OCI-LY7 (cell line): ENCODE measurements around the gene FAF2. TPM values are rescaled to one million over a fixed set of nuclear protein-coding genes. Genes with fewer than 3 reads are reported as not detected.

Experiments used
- BruUV-seq: library from RNA; stranded (reverse); fragments of 400-500 nt; replicated peaks from 2 replicates; lab custom pipeline; 2021; lab: Mats Ljungman, UMichigan
- CTCF ChIA-PET: fragments of 300-600 bp; sonication (Branson Sonifier 250); formaldehyde crosslinking; loops from one replicate; lab custom pipeline; 2022; ENCODE audit warnings: antibody characterized with exemption; ENCODE audit not compliant: unreplicated experiment; lab: Charles Lee
- POLR2A ChIA-PET: fragments of 300-600 bp; sonication (Branson Sonifier 250); formaldehyde crosslinking; loops from one replicate; lab custom pipeline; 2022; ENCODE audit warnings: antibody characterized with exemption; lab: Charles Lee
- DNase-seq: peaks from one replicate; pipeline ENCODE4 v3.0.0-alpha.2; 2015; ENCODE audit warnings: low spot score
- H2AFZ ChIP-seq: fragments of 200-600 bp; sonication (generic), shearing (Covaris generic); 2 replicates; pipeline ENCODE4 v1.6.1; 2014; ENCODE audit warnings: mild to moderate bottlenecking, antibody characterized with exemption, low read length, moderate library complexity
- H3K27ac ChIP-seq: fragments of 200-600 bp; sonication (generic); 2 replicates; pipeline ENCODE4 v1.5.1; 2014; ENCODE audit warnings: mixed run types, low read depth, mild to moderate bottlenecking, moderate library complexity, low read length, inconsistent platforms; ENCODE audit not compliant: poor library complexity, severe bottlenecking
- H3K36me3 ChIP-seq: fragments of 200-600 bp; sonication (generic); 2 replicates; pipeline ENCODE4 v1.6.1; 2014; ENCODE audit warnings: mild to moderate bottlenecking, antibody characterized with exemption, low read length, moderate library complexity, mixed read lengths; ENCODE audit not compliant: insufficient read depth
- H3K4me1 ChIP-seq: fragments of 200-600 bp; sonication (generic); 2 replicates; pipeline ENCODE4 v1.5.1; 2014; ENCODE audit warnings: mild to moderate bottlenecking, low read length; ENCODE audit not compliant: insufficient read depth, poor library complexity, severe bottlenecking
- H3K4me2 ChIP-seq: fragments of 200-600 bp; sonication (generic); 2 replicates; pipeline ENCODE4 v1.6.1; 2014; ENCODE audit warnings: mild to moderate bottlenecking, low read length
- H3K4me3 ChIP-seq: fragments of 200-600 bp; sonication (generic); 2 replicates; pipeline ENCODE4 v1.5.1; 2014; ENCODE audit warnings: mild to moderate bottlenecking, low read depth, low read length; ENCODE audit not compliant: poor library complexity, severe bottlenecking
- H3K79me2 ChIP-seq: fragments of 200-600 bp; sonication (generic); 2 replicates; pipeline ENCODE4 v1.6.1; 2016; ENCODE audit warnings: low read depth, mild to moderate bottlenecking, low read length, moderate library complexity, mixed read lengths; ENCODE audit not compliant: insufficient read depth
- H3K9me2 ChIP-seq: fragments of 200-600 bp; sonication (generic); 2 replicates; pipeline ENCODE4 v1.6.1; 2016; ENCODE audit warnings: mild to moderate bottlenecking, low read length, mixed read lengths; ENCODE audit not compliant: insufficient read depth
- H3K9me3 ChIP-seq: fragments of 200-600 bp; sonication (generic); 2 replicates; pipeline ENCODE4 v1.6.1; 2014; ENCODE audit warnings: mild to moderate bottlenecking, mixed run types, low read length, mixed read lengths
- H4K20me1 ChIP-seq: fragments of 200-600 bp; sonication (generic); 2 replicates; pipeline ENCODE4 v1.6.1; 2014; ENCODE audit warnings: mild to moderate bottlenecking, antibody characterized with exemption, low read length, moderate library complexity, mixed read lengths; ENCODE audit not compliant: insufficient read depth
- EZH2phosphoT487 ChIP-seq: fragments of 200-600 bp; sonication (generic); IDR thresholded peaks from 2 replicates; pipeline ENCODE4 v1.6.1; 2018; ENCODE audit warnings: low read depth, borderline replicate concordance, mild to moderate bottlenecking, mixed run types, antibody characterized with exemption, low read length, moderate library complexity, mixed read lengths
- intact Hi-C: fragments of 100-400 bp; cut with micrococcal nuclease; formaldehyde crosslinking; loops from one replicate; pipeline ENCODE4 v1.10.0; 2022; ENCODE audit not compliant: unreplicated experiment
- total RNA-seq, 2 experiments: library from RNA; depleted of rRNA in 1 of 2; stranded (reverse); fragments of >200 nt in 1 of 2; shearing (Covaris generic) in 1 of 2; gene quantifications; 2 replicates each; pipeline ENCODE4 v1.2.3, GENCODE V29; 2014 to 2022
- TF ChIP-seq, protein P1 (sequence below): fragments of 200-600 bp; sonication (generic); conservative IDR thresholded peaks from 2 replicates; pipeline ENCODE4 v1.5.1; 2014; ENCODE audit warnings: mild to moderate bottlenecking, antibody characterized with exemption, low read length, moderate library complexity, mixed read lengths

The FAF2 gene
- total RNA-seq, 2 experiments from 2014 or later: 36.9 to 49.7 TPM

DNA sequence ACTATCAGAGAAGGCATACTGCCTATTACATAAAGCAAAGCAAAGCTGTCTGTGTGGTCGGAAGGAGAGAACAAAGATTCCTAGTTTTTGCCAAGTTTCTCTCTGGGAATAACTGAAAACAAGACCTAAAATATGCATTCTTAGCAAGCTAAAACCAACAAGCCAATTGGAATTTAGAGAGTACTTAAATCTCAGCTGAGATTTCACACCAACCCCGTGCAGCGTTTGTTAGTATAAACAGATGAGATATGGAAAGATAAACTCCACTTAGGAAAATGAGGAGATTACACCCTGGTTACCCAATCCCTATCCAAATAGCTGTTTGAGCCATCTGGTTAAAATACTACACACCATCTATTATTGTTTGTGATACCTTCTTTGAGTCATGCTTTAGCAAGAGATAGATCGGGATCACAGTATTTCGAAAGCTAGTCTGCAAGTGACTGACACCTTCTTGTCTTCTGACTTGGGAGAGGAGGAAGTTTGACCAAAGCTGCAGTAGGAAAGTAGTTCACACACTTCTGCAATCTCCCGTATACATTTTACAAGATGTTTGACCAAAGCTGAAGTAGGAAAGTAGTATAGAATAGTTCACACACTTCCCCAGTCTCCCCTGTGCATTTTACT is 18.2 kb downstream of the FAF2 start:
- H3K36me3 ChIP-seq: peaks cover 50% of the 10 kb centered on the region
- no peaks in the 10 kb centered on the region for H3K4me1 ChIP-seq
- H3K4me2 ChIP-seq: no peak overlapping the region
- ChIA-PET POLR2A (interaction anchor here (0.7 to 1.3 kb wide), 3 partner anchors 18 to 31 kb away, joined by 3 to 7 read pairs (median 3); no protein-coding TSS in a partner anchor), CTCF (no interaction called here)
- peaks cover 54% of the 10 kb centered on the region for H3K79me2 ChIP-seq
- H3K9me2 ChIP-seq: no peaks in the 10 kb centered on the region
- BruUV-seq: no TSS peak
- no peak overlapping the region for H3K27ac ChIP-seq
- no peaks in the 10 kb centered on the region for H4K20me1 ChIP-seq
- intact Hi-C loops: no loop called here
- TF ChIP-seq, protein P1, sequence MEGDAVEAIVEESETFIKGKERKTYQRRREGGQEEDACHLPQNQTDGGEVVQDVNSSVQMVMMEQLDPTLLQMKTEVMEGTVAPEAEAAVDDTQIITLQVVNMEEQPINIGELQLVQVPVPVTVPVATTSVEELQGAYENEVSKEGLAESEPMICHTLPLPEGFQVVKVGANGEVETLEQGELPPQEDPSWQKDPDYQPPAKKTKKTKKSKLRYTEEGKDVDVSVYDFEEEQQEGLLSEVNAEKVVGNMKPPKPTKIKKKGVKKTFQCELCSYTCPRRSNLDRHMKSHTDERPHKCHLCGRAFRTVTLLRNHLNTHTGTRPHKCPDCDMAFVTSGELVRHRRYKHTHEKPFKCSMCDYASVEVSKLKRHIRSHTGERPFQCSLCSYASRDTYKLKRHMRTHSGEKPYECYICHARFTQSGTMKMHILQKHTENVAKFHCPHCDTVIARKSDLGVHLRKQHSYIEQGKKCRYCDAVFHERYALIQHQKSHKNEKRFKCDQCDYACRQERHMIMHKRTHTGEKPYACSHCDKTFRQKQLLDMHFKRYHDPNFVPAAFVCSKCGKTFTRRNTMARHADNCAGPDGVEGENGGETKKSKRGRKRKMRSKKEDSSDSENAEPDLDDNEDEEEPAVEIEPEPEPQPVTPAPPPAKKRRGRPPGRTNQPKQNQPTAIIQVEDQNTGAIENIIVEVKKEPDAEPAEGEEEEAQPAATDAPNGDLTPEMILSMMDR: no peak
- TF ChIP-seq EZH2phosphoT487: no peak
- H2AFZ ChIP-seq: no peak overlapping the region
- no peak for DNase-seq
- no peak overlapping the region for H3K4me3 ChIP-seq
- H3K9me3 ChIP-seq: no peaks in the 10 kb centered on the region

DNA sequence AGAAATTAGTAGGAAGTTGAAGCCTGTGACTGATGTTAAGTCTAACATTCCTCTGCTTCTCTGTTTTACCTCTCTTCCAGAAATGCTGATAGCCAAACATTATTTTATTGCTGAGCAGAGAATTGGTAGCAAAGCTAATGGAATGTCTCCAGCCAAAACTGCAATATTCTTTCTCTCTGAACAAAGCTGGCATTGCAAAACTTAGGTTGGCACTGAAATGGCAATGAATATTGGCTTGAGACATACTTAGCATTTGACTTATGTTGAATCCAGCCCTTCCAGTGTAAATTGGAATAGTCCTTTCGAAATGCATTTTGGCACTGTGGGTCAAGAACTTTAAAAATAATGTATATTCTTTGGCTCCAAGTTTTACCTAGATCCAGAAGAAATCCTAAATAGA is 21.1 kb downstream of the FAF2 start:
- Histone ChIP-seq H2AFZ (no peak overlapping the region), H3K36me3 (peaks cover 52% of the 10 kb centered on the region), H3K9me3 (no peaks in the 10 kb centered on the region), H3K79me2 (peaks cover 27% of the 10 kb centered on the region; the same call in 1 of the 2 replicates), H3K27ac (no peak overlapping the region), H3K9me2 (no peaks in the 10 kb centered on the region), H3K4me3 (no peak overlapping the region), H4K20me1 (no peaks in the 10 kb centered on the region), H3K4me1 (no peaks in the 10 kb centered on the region), H3K4me2 (no peak overlapping the region)
- ChIA-PET POLR2A (no interaction called here), CTCF (no interaction called here)
- no peak for DNase-seq
- intact Hi-C loops: no loop called here
- TF ChIP-seq, protein P1: no peak
- no peak for TF ChIP-seq EZH2phosphoT487
- no TSS peak for BruUV-seq

DNA sequence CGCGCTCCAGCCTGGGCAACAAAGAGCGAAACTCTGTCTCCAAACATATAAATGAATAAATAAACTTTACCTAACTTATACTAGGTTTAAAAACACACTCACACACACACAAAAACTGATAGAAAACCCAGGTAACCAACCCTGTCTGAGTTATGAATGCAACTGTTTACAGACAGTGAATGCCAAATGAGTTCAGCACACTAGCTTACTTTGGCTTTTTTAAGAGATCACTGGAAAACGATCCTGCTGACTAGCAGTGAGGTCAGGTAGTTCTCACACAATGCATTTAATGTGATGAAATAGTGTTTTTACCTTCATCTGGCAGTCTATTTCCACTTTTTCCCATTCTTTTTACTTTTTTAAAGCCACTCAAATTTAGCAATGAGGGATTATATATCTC is 22.4 kb downstream of the FAF2 start:
- ChIA-PET CTCF (no interaction called here), POLR2A (interaction anchor here (0.6 kb wide), 1 partner anchor 42 kb away, joined by 3 read pairs; no protein-coding TSS in a partner anchor)
- intact Hi-C loops: no loop called here

More for the DNA sequence above, 22.4 kb downstream of the FAF2 start:
- no peak overlapping the region for H3K27ac ChIP-seq
- H3K36me3 ChIP-seq: peaks cover 57% of the 10 kb centered on the region
- DNase-seq: no peak
- no peaks in the 10 kb centered on the region for H3K9me2 ChIP-seq
- no peaks in the 10 kb centered on the region for H3K9me3 ChIP-seq
- no peaks in the 10 kb centered on the region for H4K20me1 ChIP-seq
- H3K4me3 ChIP-seq: no peak overlapping the region
- no peak overlapping the region for H3K4me2 ChIP-seq
- BruUV-seq: no TSS peak
- H3K79me2 ChIP-seq: peaks cover 30% of the 10 kb centered on the region; the same call in 1 of the 2 replicates
- H3K4me1 ChIP-seq: no peaks in the 10 kb centered on the region
- no peak for TF ChIP-seq EZH2phosphoT487
- TF ChIP-seq, protein P1: no peak
- H2AFZ ChIP-seq: no peak overlapping the region
